ENCODE data around the gene PCLAF.
"Not testable (repeated sequence)": the region's sequence is repeated elsewhere in the genome, so short reads cannot be mapped to it uniquely, and the experiment has no call there.

The PCLAF gene

GRCh38 chr15:64356710-64357040 is 24.6 kb downstream of the PCLAF start:
- peak overlapping the region; percentile 97 for H3K4me3 ChIP-seq (ENCODE audit: low read depth, low read length)
- TF ChIP-seq, protein P1, sequence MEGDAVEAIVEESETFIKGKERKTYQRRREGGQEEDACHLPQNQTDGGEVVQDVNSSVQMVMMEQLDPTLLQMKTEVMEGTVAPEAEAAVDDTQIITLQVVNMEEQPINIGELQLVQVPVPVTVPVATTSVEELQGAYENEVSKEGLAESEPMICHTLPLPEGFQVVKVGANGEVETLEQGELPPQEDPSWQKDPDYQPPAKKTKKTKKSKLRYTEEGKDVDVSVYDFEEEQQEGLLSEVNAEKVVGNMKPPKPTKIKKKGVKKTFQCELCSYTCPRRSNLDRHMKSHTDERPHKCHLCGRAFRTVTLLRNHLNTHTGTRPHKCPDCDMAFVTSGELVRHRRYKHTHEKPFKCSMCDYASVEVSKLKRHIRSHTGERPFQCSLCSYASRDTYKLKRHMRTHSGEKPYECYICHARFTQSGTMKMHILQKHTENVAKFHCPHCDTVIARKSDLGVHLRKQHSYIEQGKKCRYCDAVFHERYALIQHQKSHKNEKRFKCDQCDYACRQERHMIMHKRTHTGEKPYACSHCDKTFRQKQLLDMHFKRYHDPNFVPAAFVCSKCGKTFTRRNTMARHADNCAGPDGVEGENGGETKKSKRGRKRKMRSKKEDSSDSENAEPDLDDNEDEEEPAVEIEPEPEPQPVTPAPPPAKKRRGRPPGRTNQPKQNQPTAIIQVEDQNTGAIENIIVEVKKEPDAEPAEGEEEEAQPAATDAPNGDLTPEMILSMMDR (IDR thresholded peaks at IDR 0.05; ENCODE audit: low read depth, low read length), result no peak

DNA sequence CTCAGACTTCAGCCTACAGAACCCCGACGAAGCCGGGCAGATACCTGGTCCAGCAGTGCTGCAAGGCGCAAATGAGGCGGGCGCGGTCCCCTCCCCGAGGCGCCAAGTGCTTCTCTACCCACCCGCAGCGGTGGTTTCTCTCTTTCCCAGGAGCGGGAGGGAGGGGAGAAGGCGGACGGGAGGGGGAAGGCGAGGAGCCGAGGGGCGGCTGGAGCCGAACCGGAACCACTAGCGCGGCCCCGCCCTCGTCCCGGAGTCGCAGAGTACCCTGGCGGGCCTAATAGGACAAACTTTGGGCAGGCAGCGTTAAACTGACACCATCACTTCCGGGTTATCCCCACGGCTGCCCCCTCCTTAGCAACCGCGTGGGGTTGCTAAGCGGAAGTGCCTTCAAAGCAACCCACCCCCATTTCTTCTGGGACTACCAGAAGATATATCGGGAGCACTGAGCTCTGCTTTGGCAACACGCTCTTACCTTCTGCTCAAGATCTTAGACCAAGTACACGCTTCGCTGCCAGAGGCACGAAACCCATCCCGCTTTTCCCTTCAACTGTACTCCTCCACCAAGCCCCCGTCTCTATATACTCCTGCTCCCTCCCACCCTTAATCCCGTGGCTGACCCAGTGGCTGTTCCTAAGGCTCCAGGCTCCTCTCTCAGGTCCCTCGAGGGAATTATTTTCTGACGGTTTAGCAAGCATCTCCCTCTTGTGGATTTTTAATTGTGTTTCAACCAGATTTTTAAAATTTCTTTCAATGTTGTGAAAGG is 25.1 kb downstream of the PCLAF start, which contains the start of gene CSNK1G1:
TSS of gene CSNK1G1 (minus strand) at position 230 of the 766 bp plus-strand sequence. CDS start 55,674 bp downstream, outside the sequence.
- peak within 1 kb of the TSS; percentile 97 for H3K4me3 ChIP-seq (ENCODE audit: low read depth, low read length)
- TF ChIP-seq, protein P1 (IDR thresholded peaks at IDR 0.05; ENCODE audit: low read depth, low read length), result no peak

DNA sequence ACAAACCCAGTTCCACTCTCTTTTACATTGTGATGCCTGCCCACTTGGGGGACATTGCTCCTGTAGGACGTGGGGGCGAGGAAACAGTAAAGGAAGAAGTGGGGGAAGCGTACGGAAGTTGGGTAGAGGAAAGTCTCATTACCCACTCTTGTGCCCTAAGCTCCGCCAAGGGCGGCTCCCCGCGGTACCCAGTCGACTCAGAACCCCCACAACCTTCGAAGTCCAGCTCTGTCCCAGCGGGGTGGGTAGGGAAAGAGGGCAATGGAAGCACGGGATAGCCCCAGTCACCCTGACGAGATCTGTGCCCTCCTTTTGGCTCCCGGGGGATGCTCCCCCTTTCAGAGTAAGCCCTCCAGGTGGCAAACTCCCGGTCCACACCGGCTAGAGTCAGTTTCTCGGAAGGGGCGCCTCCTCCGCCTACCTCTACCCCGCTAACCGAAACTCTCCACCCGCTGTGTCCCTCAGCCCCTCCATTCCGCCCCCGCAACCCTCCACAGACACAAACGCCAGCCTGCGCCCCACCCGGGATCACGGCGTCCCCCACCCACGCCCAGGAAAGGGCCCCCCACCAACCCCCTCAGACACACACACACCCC is 25.8 kb downstream of the PCLAF start:
- TF ChIP-seq, protein P1 (IDR thresholded peaks at IDR 0.05; ENCODE audit: low read depth, low read length), result no peak
- H3K4me3 ChIP-seq (ENCODE audit: low read depth, low read length), result peak overlapping the region; percentile 97

DNA sequence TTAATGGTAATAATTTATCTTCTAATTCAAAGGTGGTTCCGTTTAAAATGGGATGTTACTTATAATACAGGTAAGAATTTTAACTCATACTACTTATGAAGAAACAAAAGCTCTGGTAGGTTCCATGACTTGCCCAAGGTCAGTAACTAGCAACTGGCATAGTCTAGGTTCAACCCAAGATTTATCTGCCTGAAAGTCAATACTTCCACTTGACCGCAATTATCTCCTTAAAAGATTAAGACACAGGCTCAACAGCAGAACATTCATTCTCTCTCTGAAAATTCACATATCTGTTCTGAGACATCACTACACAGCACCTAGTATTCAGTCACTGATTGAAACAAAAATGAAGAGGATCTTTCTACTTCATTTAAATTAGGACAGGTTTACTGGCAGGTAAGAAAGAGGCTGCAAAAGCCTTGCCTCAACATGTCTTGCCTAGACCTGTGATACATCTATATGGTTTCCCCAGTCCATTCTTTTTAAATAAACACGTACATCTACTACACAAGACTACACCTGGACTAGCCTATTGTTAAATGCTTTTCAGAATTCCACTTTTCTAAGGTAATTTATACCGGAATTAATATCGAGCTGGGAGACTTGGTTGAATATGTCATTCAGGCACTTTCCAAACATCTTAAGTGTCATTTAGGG is 26.4 kb downstream of the PCLAF start:
- peak overlapping the region; percentile 97 for H3K4me3 ChIP-seq (ENCODE audit: low read depth, low read length)
- TF ChIP-seq, protein P1 (IDR thresholded peaks at IDR 0.05; ENCODE audit: low read depth, low read length), result no peak

- no peak overlapping the region for H3K4me3 ChIP-seq (ENCODE audit: low read depth, low read length)
- TF ChIP-seq, protein P1 (IDR thresholded peaks at IDR 0.05; ENCODE audit: low read depth, low read length), result no peak
Observed at GRCh38 chr15:64351265-64351664, 30.0 kb downstream of the PCLAF start.

GRCh38 chr15:64349375-64349774 is 31.9 kb downstream of the PCLAF start:
- H3K4me3 ChIP-seq (ENCODE audit: low read depth, low read length), result no peak overlapping the region
- TF ChIP-seq, protein P1 (IDR thresholded peaks at IDR 0.05; ENCODE audit: low read depth, low read length), result no peak

GRCh38 chr15:64348455-64348854 is 32.8 kb downstream of the PCLAF start:
- no peak overlapping the region for H3K4me3 ChIP-seq (ENCODE audit: low read depth, low read length)
- TF ChIP-seq, protein P1 (IDR thresholded peaks at IDR 0.05; ENCODE audit: low read depth, low read length), result no peak

- not testable (repeated sequence) for H3K4me3 ChIP-seq (ENCODE audit: low read depth, low read length)
Observed at GRCh38 chr15:64346242-64346641, 35.0 kb downstream of the PCLAF start.

Measured in WI38 (cell line).